HTERT RPE-1 (cell line): Measurements from ENCODE around the gene ADAM11.

Source experiments
- in situ Hi-C: fragments of 300-500 bp; cut with MboI; formaldehyde crosslinking; loops from 4 replicates; pipeline ENCODE4 v1.14.3; 2020; ENCODE audit warnings: low sequenced_read_pairs

Gene ADAM11

DNA sequence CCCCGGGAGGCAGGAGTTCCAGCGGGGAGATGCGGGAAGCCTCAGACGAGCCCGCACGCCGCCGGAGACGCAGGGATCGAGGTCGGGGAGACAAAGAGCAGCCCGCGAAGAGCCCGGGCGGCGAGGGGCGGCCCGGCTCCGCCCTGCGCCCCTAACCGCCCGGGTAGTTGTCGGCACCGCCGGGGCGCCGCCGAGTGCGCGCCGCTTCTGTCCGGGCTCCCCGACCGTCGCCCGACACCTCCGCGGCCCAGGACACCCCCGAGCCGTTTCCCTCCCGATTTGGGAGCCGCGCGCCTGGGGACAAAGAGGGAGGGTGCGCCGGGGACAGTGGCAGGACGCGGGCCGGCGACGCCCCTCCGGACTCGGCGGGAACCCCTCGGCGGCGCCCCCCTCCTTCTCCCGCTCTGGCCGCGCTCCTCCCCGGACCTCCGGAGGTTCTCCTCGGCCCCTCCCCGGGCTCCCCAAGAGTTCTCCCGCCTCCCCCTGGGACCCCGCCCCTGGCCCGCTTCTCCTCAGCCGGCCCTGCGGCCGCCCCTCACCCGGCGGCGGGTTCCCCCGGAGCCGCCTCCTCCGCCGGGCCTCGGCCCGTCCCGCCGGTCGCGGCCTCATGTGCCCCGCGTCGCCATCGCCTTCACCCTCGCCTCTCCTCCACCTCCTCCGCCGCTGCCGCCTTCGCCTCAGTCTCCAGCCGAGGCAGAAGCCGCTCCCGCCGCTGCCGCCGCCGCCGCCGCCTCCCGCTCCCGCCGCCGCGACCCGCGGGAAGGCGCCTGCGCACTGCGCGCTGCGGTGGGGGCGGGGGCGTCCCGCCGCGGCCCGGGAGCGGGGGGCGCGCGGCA, 71.0 kb downstream of the ADAM11 start, which contains the start of gene GJC1:
Gene GJC1 (minus strand): TSS at position 765 of the 836 bp plus-strand sequence. CDS start 24,470 bp downstream, outside the sequence.
- in situ Hi-C loops: no loop called here

DNA sequence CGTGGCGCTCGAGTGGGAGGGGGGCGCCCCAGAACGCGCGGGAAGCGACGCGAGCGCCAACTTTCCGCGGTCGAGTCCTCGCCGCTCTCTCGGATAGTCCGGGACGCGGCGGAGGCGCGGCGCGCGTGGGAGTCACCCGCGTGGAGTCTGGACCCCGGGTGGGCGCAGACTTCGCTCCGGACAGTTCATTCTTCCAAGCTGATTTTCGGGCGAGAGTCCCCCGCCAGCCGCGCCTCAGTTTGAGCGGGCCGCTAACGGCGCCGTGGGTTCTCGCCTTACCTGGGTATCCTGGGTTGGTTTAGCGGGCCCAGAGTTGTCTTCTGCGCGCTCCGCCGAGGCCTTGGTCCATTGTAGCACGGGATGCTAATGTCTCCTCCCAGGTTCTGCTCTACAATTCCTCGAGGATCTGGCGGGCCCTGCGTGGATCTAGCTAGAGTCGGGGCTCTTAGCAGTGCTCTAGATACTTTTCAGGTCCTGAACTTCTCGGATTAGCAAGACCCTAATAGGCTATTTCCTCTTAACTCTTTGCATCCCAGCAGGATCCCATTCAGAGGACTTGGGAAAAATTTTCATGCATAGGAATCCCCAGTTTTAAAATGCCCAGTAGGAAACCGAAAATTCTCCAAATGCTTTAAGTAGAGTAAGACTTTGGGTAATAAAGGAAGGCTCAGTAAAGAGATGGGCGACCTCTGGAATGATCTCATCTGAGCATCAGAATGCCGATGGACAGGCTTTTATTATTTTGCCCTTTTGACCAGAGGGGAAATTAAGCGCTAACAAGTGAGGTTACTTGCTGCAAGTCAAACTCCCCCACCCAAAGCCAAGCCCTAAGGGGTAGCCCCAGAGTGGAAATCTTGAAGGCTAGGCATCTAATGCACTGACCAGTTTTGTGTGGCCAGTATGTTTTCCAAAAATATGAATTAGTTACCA, 71.8 kb downstream of the ADAM11 start:
- in situ Hi-C loops: no loop called here

DNA sequence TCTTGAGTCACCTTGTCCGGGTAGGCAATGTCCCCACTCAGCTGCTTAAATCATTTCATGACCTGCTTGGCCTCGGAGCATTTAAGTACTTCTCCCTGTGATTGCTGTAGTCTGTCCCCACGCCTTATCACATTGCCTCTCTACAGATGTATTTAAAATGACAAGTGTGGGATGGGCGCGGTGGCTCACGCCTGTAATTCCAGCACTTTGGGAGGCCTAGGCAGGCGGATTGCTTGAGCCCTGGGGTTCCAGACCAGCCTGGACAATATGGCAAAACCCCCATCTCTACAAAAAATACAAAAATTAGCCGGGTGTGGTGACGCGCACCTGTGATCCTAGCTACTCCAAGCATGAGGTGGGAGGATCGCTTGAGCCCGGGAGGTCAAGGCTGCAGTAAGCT, 72.6 kb downstream of the ADAM11 start:
- in situ Hi-C loops: no loop called here
